Measurements from ENCODE around the gene RRP12.
"Not testable (repeated sequence)": the region's sequence is repeated elsewhere in the genome, so short reads cannot be mapped to it uniquely, and the experiment has no call there.

DNA sequence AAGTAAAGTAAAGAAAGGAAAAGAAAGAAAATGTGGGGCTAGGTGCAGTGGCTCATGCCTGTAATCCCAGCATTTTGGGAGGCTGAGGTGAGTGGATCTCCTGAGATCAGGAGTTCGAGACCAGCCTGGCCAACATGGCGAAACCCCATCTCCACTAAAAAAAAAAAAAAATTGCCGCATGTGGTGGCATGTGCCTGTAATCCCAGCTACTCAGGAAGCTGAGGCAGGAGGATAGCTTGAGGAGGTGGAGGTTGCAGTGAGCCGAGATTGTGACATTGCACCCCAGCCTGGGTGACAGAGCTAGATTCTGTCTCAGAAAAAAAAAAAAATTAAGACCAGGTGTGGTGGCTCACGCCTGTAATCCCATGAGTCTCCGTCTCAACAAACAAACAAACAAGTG, 57.5 kb downstream of the RRP12 start:
- TF ChIP-seq, protein P1, sequence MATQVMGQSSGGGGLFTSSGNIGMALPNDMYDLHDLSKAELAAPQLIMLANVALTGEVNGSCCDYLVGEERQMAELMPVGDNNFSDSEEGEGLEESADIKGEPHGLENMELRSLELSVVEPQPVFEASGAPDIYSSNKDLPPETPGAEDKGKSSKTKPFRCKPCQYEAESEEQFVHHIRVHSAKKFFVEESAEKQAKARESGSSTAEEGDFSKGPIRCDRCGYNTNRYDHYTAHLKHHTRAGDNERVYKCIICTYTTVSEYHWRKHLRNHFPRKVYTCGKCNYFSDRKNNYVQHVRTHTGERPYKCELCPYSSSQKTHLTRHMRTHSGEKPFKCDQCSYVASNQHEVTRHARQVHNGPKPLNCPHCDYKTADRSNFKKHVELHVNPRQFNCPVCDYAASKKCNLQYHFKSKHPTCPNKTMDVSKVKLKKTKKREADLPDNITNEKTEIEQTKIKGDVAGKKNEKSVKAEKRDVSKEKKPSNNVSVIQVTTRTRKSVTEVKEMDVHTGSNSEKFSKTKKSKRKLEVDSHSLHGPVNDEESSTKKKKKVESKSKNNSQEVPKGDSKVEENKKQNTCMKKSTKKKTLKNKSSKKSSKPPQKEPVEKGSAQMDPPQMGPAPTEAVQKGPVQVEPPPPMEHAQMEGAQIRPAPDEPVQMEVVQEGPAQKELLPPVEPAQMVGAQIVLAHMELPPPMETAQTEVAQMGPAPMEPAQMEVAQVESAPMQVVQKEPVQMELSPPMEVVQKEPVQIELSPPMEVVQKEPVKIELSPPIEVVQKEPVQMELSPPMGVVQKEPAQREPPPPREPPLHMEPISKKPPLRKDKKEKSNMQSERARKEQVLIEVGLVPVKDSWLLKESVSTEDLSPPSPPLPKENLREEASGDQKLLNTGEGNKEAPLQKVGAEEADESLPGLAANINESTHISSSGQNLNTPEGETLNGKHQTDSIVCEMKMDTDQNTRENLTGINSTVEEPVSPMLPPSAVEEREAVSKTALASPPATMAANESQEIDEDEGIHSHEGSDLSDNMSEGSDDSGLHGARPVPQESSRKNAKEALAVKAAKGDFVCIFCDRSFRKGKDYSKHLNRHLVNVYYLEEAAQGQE (IDR thresholded peaks at IDR 0.05; ENCODE audit: low read depth, low read length), result not testable (repeated sequence)
- TF ChIP-seq, protein P2, sequence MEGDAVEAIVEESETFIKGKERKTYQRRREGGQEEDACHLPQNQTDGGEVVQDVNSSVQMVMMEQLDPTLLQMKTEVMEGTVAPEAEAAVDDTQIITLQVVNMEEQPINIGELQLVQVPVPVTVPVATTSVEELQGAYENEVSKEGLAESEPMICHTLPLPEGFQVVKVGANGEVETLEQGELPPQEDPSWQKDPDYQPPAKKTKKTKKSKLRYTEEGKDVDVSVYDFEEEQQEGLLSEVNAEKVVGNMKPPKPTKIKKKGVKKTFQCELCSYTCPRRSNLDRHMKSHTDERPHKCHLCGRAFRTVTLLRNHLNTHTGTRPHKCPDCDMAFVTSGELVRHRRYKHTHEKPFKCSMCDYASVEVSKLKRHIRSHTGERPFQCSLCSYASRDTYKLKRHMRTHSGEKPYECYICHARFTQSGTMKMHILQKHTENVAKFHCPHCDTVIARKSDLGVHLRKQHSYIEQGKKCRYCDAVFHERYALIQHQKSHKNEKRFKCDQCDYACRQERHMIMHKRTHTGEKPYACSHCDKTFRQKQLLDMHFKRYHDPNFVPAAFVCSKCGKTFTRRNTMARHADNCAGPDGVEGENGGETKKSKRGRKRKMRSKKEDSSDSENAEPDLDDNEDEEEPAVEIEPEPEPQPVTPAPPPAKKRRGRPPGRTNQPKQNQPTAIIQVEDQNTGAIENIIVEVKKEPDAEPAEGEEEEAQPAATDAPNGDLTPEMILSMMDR (IDR thresholded peaks at IDR 0.05), result not testable (repeated sequence)
- not testable (repeated sequence) for TF ChIP-seq GABPA (IDR thresholded peaks at IDR 0.05; ENCODE audit: low read depth); NRF1 (IDR thresholded peaks at IDR 0.05; ENCODE audit: low read depth, low read length); CHD2 (IDR thresholded peaks at IDR 0.05; ENCODE audit: low read length, partially characterized antibody); EZH2phosphoT487 (IDR thresholded peaks at IDR 0.05; ENCODE audit: borderline replicate concordance, low read depth); TAF1 (IDR thresholded peaks at IDR 0.05; ENCODE audit: borderline replicate concordance, low read depth, low read length); TCF12 (IDR thresholded peaks at IDR 0.05); FOXM1 (IDR thresholded peaks at IDR 0.05; ENCODE audit: low read depth)
- TF ChIP-seq, protein P3, sequence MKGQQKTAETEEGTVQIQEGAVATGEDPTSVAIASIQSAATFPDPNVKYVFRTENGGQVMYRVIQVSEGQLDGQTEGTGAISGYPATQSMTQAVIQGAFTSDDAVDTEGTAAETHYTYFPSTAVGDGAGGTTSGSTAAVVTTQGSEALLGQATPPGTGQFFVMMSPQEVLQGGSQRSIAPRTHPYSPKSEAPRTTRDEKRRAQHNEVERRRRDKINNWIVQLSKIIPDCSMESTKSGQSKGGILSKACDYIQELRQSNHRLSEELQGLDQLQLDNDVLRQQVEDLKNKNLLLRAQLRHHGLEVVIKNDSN (IDR thresholded peaks at IDR 0.05; ENCODE audit: borderline replicate concordance, low read depth), result not testable (repeated sequence)
